Activated CD8-positive, alpha-beta memory T cell treated with anti-CD3 and anti-CD28 coated beads for 36 hours (primary cell): ENCODE data around the gene CCL28. TPM values are rescaled to one million over a fixed set of nuclear protein-coding genes. Genes with fewer than 3 reads are reported as not detected.
"Not testable (repeated sequence)": the region's sequence is repeated elsewhere in the genome, so short reads cannot be mapped to it uniquely, and the experiment has no call there.

Experiments
- CTCF ChIA-PET: fragments of 350-600 bp; sonication (Branson Sonifier 250); formaldehyde crosslinking; loops from one replicate; lab custom pipeline; 2021; ENCODE audit warnings: antibody characterized with exemption; lab: Charles Lee
- POLR2A ChIA-PET: fragments of 350-600 bp; sonication (Branson Sonifier 250); formaldehyde crosslinking; loops from one replicate; lab custom pipeline; 2021; ENCODE audit warnings: antibody characterized with exemption; lab: Charles Lee
- total RNA-seq, 2 experiments: library from RNA; stranded (reverse); gene quantifications; one replicate each; pipeline ENCODE4 v1.2.3, GENCODE V29; 2021

Gene CCL28
- total RNA-seq, 2 experiments from 2014 or later, result 10.7 to 12.1 TPM

- CTCF ChIA-PET, POLR2A ChIA-PET: not testable (repeated sequence)
These were observed 47.0 kb downstream of the CCL28 start for GRCh38 chr5:43365155-43365554.

- CTCF ChIA-PET, result no interaction called here
- POLR2A ChIA-PET, result no interaction called here
These were observed 48.6 kb downstream of the CCL28 start for GRCh38 chr5:43363445-43364152.

GRCh38 chr5:43362725-43363435 is 49.3 kb downstream of the CCL28 start:
- CTCF ChIA-PET, result no interaction called here
- POLR2A ChIA-PET, result no interaction called here

GRCh38 chr5:43358726-43359125 is 53.5 kb downstream of the CCL28 start:
- CTCF ChIA-PET, result no interaction called here

GRCh38 chr5:43358301-43358700 is 53.9 kb downstream of the CCL28 start:
- CTCF ChIA-PET, result no interaction called here
- POLR2A ChIA-PET, result no interaction called here

More at GRCh38 chr5:43358726-43359125, 53.5 kb downstream of the CCL28 start:
- POLR2A ChIA-PET, result no interaction called here

- CTCF ChIA-PET, result no interaction called here
- POLR2A ChIA-PET, result no interaction called here
These were observed 54.3 kb downstream of the CCL28 start for GRCh38 chr5:43357878-43358281.

GRCh38 chr5:43357067-43357466 is 55.1 kb downstream of the CCL28 start:
- POLR2A ChIA-PET, result no interaction called here
- CTCF ChIA-PET, result no interaction called here

- ChIA-PET CTCF (no interaction called here), POLR2A (no interaction called here)
These were observed 57.4 kb downstream of the CCL28 start for GRCh38 chr5:43354774-43355173.

- ChIA-PET POLR2A (no interaction called here), CTCF (no interaction called here)
These were observed 58.5 kb downstream of the CCL28 start for GRCh38 chr5:43353668-43354067.

- CTCF ChIA-PET, result no interaction called here
These were observed 59.3 kb downstream of the CCL28 start for GRCh38 chr5:43352915-43353314.

GRCh38 chr5:43352131-43352530 is 60.1 kb downstream of the CCL28 start:
- ChIA-PET POLR2A (no interaction called here), CTCF (no interaction called here)

More at GRCh38 chr5:43352915-43353314, 59.3 kb downstream of the CCL28 start:
- POLR2A ChIA-PET, result no interaction called here

- ChIA-PET POLR2A (no interaction called here), CTCF (no interaction called here)
These were observed 63.3 kb downstream of the CCL28 start for GRCh38 chr5:43348861-43349363.

GRCh38 chr5:43348207-43348606 is 64.0 kb downstream of the CCL28 start:
- CTCF ChIA-PET, result no interaction called here
- POLR2A ChIA-PET, result no interaction called here

GRCh38 chr5:43338862-43339261 is 73.3 kb downstream of the CCL28 start:
- ChIA-PET POLR2A (no interaction called here), CTCF (no interaction called here)

- POLR2A ChIA-PET, result no interaction called here
- CTCF ChIA-PET, result no interaction called here
These were observed 76.0 kb downstream of the CCL28 start for GRCh38 chr5:43336159-43336558.

- ChIA-PET CTCF (no interaction called here), POLR2A (no interaction called here)
These were observed 76.5 kb downstream of the CCL28 start for GRCh38 chr5:43335681-43336080.

GRCh38 chr5:43332401-43332800 is 79.8 kb downstream of the CCL28 start:
- CTCF ChIA-PET, result no interaction called here
- POLR2A ChIA-PET, result no interaction called here
